HG03025 (cell line): Measurements from ENCODE around the gene TPX2.
"Not testable (repeated sequence)": the region's sequence is repeated elsewhere in the genome, so short reads cannot be mapped to it uniquely, and the experiment has no call there.

Experiments
- ATAC-seq: cut with Tn5 transposase; IDR thresholded peaks from one replicate; pipeline ENCODE4 v1.9.1; 2021; ENCODE audit warnings: mild to moderate bottlenecking, moderate library complexity; ENCODE audit not compliant: unreplicated experiment, low FRiP score

Gene TPX2

GRCh38 chr20:31828016-31828415 is 88.9 kb downstream of the TPX2 start:
- ATAC-seq, result not testable (repeated sequence)

GRCh38 chr20:31829731-31830130 is 90.6 kb downstream of the TPX2 start:
- ATAC-seq, result no peak

GRCh38 chr20:31830406-31830981 is 91.4 kb downstream of the TPX2 start:
- ATAC-seq, result no peak

GRCh38 chr20:31831211-31831610 is 92.1 kb downstream of the TPX2 start:
- no peak for ATAC-seq

GRCh38 chr20:31831771-31832306 is 92.7 kb downstream of the TPX2 start:
- no peak for ATAC-seq

GRCh38 chr20:31833130-31833930 is 94.2 kb downstream of the TPX2 start:
- ATAC-seq, result no peak

GRCh38 chr20:31833931-31834521 is 94.9 kb downstream of the TPX2 start:
- ATAC-seq, result no peak

GRCh38 chr20:31835554-31835953 is 96.5 kb downstream of the TPX2 start:
- ATAC-seq, result no peak

- ATAC-seq, result no peak
These were observed 97.1 kb downstream of the TPX2 start for GRCh38 chr20:31835977-31836852.

- ATAC-seq, result no peak
These were observed 97.9 kb downstream of the TPX2 start for GRCh38 chr20:31836853-31837608.

- no peak for ATAC-seq
These were observed 98.9 kb downstream of the TPX2 start for GRCh38 chr20:31837896-31838397.

GRCh38 chr20:31838646-31839292 is 99.7 kb downstream of the TPX2 start:
- ATAC-seq, result no peak

- ATAC-seq, result no peak
These were observed 100.8 kb downstream of the TPX2 start for GRCh38 chr20:31839782-31840487.

GRCh38 chr20:31840906-31841816 is 102.1 kb downstream of the TPX2 start:
- ATAC-seq, result no peak

- no peak for ATAC-seq
These were observed 102.8 kb downstream of the TPX2 start for GRCh38 chr20:31841928-31842327.

GRCh38 chr20:31842471-31843157 is 103.5 kb downstream of the TPX2 start:
- no peak for ATAC-seq

- ATAC-seq, result no peak
These were observed 104.2 kb downstream of the TPX2 start for GRCh38 chr20:31843288-31843687.
